ENCODE data around the gene SORL1. TPM values are rescaled to one million over a fixed set of nuclear protein-coding genes. Genes with fewer than 3 reads are reported as not detected.

The SORL1 gene
- total and polyA plus RNA-seq, 2 of the 8 experiments (the other 6 are each of a cell fraction or from before 2014, with no cell fraction given), result 38.1 to 65.5 TPM

GRCh38 chr11:121524233-121524631 is 72.1 kb downstream of the SORL1 start (continued):
- TF ChIP-seq CBX8 (IDR thresholded peaks at IDR 0.05; ENCODE audit: borderline replicate concordance, low read depth, low read length), result no peak
- no peak for TF ChIP-seq TAF7 (optimal IDR thresholded peaks at IDR 0.05; ENCODE audit: borderline replicate concordance, low read depth, low read length)

All from H1 (cell line).